Colonic mucosa (tissue), 4 donors: ENCODE results near the gene SLC10A1. TPM values are rescaled to one million over a fixed set of nuclear protein-coding genes. Genes with fewer than 3 reads are reported as not detected.
"Not testable (repeated sequence)": the region's sequence is repeated elsewhere in the genome, so short reads cannot be mapped to it uniquely, and the experiment has no call there.

ENCODE experiments used
- DNase-seq: peaks from one replicate; pipeline ENCODE4 v3.0.0-alpha.2; 2020
- H3K27ac ChIP-seq: fragments of 200-600 bp; one replicate; pipeline ENCODE4 v1.8.0; 2021
- H3K27me3 ChIP-seq: fragments of 200-600 bp; one replicate; pipeline ENCODE4 v1.8.0; 2021
- H3K36me3 ChIP-seq: fragments of 200-600 bp; one replicate; pipeline ENCODE4 v1.8.0; 2021
- H3K4me1 ChIP-seq: fragments of 200-600 bp; one replicate; pipeline ENCODE4 v1.8.0; 2021; ENCODE audit warnings: mild to moderate bottlenecking
- H3K4me3 ChIP-seq: fragments of 200-600 bp; one replicate; pipeline ENCODE4 v1.8.0; 2021
- H3K9ac ChIP-seq, 2 donors: one replicate each; pipeline ENCODE4 v1.7.0; 2013; ENCODE audit warnings: control low read depth in 2 of 2, low read depth in 2 of 2, low read length in 2 of 2
- H3K9me3 ChIP-seq: fragments of 200-600 bp; one replicate; pipeline ENCODE4 v1.8.0; 2021
- intact Hi-C: fragments of 100-400 bp; cut with DNase I; formaldehyde crosslinking; loops from one replicate; pipeline ENCODE4 v1.14.1; 2022
- total RNA-seq, 2 donors: library from RNA; stranded (reverse); fragmentation: NEBNext Ultra II Directional in 1 of 2; extraction: Animal tissue kit (Norgen Biotek cat#: 25700) in 1 of 2; gene quantifications; one replicate each; pipeline ENCODE4 v1.2.1, GENCODE V29; 2021
- TF ChIP-seq, protein P1 (sequence below): fragments of 200-600 bp; IDR thresholded peaks from one replicate; pipeline ENCODE4 v1.8.0; 2022; ENCODE audit warnings: antibody characterized with exemption, mild to moderate bottlenecking
- donor health status: healthy.
- donor health status: DM: no; HTN: no; CAD: no.
- donor health status: DM: no; HTN: no; CAD: no.

The SLC10A1 gene
- total RNA-seq, 2 donors from 2014 or later = not detected

DNA sequence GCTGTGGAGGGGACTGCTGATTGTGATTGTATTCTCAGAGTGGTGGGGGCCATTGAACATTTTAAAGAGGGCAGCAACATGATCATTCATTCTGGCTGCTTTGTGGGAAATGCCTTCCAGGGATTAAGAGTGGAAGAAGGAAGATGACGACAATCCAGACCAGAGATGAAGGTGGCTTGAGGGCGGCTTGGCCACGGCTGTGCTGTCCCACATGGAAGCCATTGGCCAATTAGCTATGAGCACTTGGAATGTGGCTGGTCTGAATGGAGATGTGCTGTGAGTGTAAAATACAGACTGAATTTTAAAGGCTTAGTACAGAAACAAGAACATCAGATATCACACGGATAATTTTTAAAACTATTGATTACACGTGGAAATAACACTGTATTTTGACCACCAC, 19.2 kb upstream of the SLC10A1 start:
- Histone ChIP-seq H3K4me3 (no peak overlapping the region), H3K36me3 (no peaks in the 10 kb centered on the region), H3K4me1 (no peaks in the 10 kb centered on the region), H3K9ac (no peak overlapping the region), H3K27ac (no peak overlapping the region), H3K9me3 (no peaks in the 10 kb centered on the region), H3K27me3 (no peaks in the 10 kb centered on the region)
- DNase-seq = no peak
- intact Hi-C loops = loop anchor here (5.0 kb wide), 3 partner anchors 89 to 501 kb away; no protein-coding TSS in a partner anchor
- TF ChIP-seq, protein P1, sequence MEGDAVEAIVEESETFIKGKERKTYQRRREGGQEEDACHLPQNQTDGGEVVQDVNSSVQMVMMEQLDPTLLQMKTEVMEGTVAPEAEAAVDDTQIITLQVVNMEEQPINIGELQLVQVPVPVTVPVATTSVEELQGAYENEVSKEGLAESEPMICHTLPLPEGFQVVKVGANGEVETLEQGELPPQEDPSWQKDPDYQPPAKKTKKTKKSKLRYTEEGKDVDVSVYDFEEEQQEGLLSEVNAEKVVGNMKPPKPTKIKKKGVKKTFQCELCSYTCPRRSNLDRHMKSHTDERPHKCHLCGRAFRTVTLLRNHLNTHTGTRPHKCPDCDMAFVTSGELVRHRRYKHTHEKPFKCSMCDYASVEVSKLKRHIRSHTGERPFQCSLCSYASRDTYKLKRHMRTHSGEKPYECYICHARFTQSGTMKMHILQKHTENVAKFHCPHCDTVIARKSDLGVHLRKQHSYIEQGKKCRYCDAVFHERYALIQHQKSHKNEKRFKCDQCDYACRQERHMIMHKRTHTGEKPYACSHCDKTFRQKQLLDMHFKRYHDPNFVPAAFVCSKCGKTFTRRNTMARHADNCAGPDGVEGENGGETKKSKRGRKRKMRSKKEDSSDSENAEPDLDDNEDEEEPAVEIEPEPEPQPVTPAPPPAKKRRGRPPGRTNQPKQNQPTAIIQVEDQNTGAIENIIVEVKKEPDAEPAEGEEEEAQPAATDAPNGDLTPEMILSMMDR = no peak

DNA sequence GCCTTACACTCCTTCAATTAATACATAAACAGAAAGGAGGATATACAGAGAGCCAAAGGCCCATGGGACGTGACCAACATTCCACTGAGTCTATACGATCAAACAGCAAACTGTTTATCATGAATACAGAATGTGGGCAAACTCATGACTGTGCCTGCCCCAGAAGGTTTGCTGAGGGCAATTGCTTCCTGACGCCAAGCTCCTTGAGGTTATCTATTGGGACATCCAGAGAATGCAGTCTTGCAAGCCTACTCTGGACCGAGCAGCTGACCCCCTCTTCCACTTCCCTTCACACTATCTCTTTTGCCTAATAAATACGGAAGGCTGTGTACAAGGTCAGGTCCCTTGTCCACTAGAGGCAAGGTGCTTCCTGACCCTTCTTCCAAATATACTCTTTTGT, 18.5 kb upstream of the SLC10A1 start:
- TF ChIP-seq, protein P1 = no peak
- Histone ChIP-seq H3K9me3 (no peaks in the 10 kb centered on the region), H3K27me3 (no peaks in the 10 kb centered on the region), H3K4me3 (no peak overlapping the region), H3K4me1 (no peaks in the 10 kb centered on the region), H3K9ac (no peak overlapping the region), H3K27ac (no peak overlapping the region), H3K36me3 (no peaks in the 10 kb centered on the region)
- DNase-seq = no peak
- intact Hi-C loops = loop anchor here (5.0 kb wide), 3 partner anchors 88 to 502 kb away; no protein-coding TSS in a partner anchor

- Histone ChIP-seq H3K27ac (no peak overlapping the region), H3K36me3 (no peaks in the 10 kb centered on the region), H3K4me3 (no peak overlapping the region), H3K9me3 (no peaks in the 10 kb centered on the region), H3K4me1 (no peaks in the 10 kb centered on the region), H3K27me3 (no peaks in the 10 kb centered on the region), H3K9ac (no peak overlapping the region)
- no peak for DNase-seq
- intact Hi-C loops = no loop called here
- TF ChIP-seq, protein P1 = no peak
Measured at GRCh38 chr14:69814397-69814796, 17.4 kb upstream of the SLC10A1 start.

DNA sequence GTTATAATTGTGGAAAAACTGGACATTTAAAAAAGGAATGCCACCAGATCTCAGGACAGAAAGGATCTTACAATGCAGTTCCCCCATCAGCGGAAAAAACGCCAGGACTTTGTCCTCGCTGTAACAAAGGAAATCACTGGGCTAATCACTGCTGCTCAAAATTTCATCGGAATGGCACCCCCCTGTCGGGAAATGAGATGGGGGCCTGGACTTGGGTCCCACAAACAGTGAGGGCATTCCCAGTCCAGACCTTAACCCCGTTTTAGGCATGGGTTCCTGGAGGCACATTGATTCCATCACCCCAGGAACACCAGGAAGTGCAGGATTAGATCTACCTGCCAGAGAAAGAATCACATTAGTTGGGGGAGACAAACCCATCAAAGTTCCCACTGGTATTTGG, 16.3 kb upstream of the SLC10A1 start:
- DNase-seq, H3K27ac ChIP-seq, H3K4me3 ChIP-seq, H3K4me1 ChIP-seq, H3K36me3 ChIP-seq, intact Hi-C loops, H3K9ac ChIP-seq, H3K9me3 ChIP-seq, H3K27me3 ChIP-seq: not testable (repeated sequence)

- no peaks in the 10 kb centered on the region for H3K4me1 ChIP-seq
- H3K36me3 ChIP-seq = no peaks in the 10 kb centered on the region
- intact Hi-C loops = no loop called here
- H3K9ac ChIP-seq = no peak overlapping the region
- no peaks in the 10 kb centered on the region for H3K9me3 ChIP-seq
- H3K4me3 ChIP-seq = no peak overlapping the region
- no peak for DNase-seq
- H3K27ac ChIP-seq = no peak overlapping the region
- H3K27me3 ChIP-seq = no peaks in the 10 kb centered on the region
- TF ChIP-seq, protein P1 = no peak
Measured at GRCh38 chr14:69812711-69813110, 15.7 kb upstream of the SLC10A1 start.

- no peak for DNase-seq
- intact Hi-C loops = no loop called here
- H3K4me1 ChIP-seq = no peaks in the 10 kb centered on the region
- no peaks in the 10 kb centered on the region for H3K36me3 ChIP-seq
- H3K9ac ChIP-seq = no peak overlapping the region
- H3K4me3 ChIP-seq = no peak overlapping the region
- H3K27me3 ChIP-seq = no peaks in the 10 kb centered on the region
- H3K9me3 ChIP-seq = no peaks in the 10 kb centered on the region
- TF ChIP-seq, protein P1 = no peak
- H3K27ac ChIP-seq = no peak overlapping the region
Measured at GRCh38 chr14:69811868-69812252, 14.8 kb upstream of the SLC10A1 start.
